Endothelial cell of umbilical vein (primary cell): ENCODE results near the gene ADAMTSL2.

Source experiments
- CTCF ChIP-seq, 2 donors: IDR thresholded peaks; 1 replicate in 1 of 2; 2 replicates in 1 of 2; pipeline ENCODE4 v1.5.1; 2011; ENCODE audit warnings: low read length in 2 of 2, mild to moderate bottlenecking in 2 of 2, moderate library complexity in 2 of 2, control low read depth in 1 of 2, inconsistent platforms in 1 of 2, low read depth in 1 of 2; ENCODE audit not compliant: insufficient read depth in 1 of 2; ENCODE audit errors: extremely low read depth in 1 of 2
- EZH2 ChIP-seq: IDR thresholded peaks from 2 replicates; pipeline ENCODE4 v1.6.1; 2012; ENCODE audit warnings: borderline replicate concordance, low read depth, mild to moderate bottlenecking, moderate library complexity, low read length, inconsistent platforms; ENCODE audit not compliant: severe bottlenecking
- FOS ChIP-seq: IDR thresholded peaks from 2 replicates; pipeline ENCODE4 v1.6.1; 2011; ENCODE audit warnings: mild to moderate bottlenecking, low read length, moderate library complexity, borderline replicate concordance; ENCODE audit not compliant: insufficient read depth
- GATA2 ChIP-seq: IDR thresholded peaks from 2 replicates; pipeline ENCODE4 v1.7.0; 2011; ENCODE audit warnings: low read depth, mild to moderate bottlenecking, moderate library complexity, mixed read lengths, low read length; ENCODE audit not compliant: insufficient read length, insufficient read depth
- JUN ChIP-seq: IDR thresholded peaks from 2 replicates; pipeline ENCODE4 v1.6.1; 2011; ENCODE audit warnings: borderline replicate concordance, low read depth; ENCODE audit not compliant: insufficient read length, insufficient read depth
- MAX ChIP-seq: IDR thresholded peaks from 2 replicates; pipeline ENCODE4 v1.6.1; 2011; ENCODE audit not compliant: insufficient read depth, insufficient read length
- MYC ChIP-seq: IDR thresholded peaks from one replicate; pipeline ENCODE4 v1.6.1; 2011; ENCODE audit warnings: mild to moderate bottlenecking, low read depth, low read length
- POLR2A ChIP-seq: IDR thresholded peaks from 2 replicates; pipeline ENCODE4 v1.6.1; 2012; ENCODE audit warnings: low read depth, mild to moderate bottlenecking, control low read depth, low read length
- POLR2AphosphoS5 ChIP-seq: IDR thresholded peaks from 2 replicates; pipeline ENCODE4 v1.6.1; 2012; ENCODE audit warnings: low read depth, mild to moderate bottlenecking, control low read depth, low read length, moderate library complexity; ENCODE audit not compliant: insufficient read depth

GRCh38 chr9:133604856-133605255 is 70.4 kb downstream of the ADAMTSL2 start:
- TF ChIP-seq CTCF (IDR thresholded peaks at IDR 0.05; ENCODE audit: extremely low read depth in 1 of 2, insufficient read depth in 1 of 2, low read depth in 1 of 2, low read length in 2 of 2) (no peak), EZH2 (no peak), POLR2AphosphoS5 (no peak), POLR2A (no peak), MYC (no peak), JUN (no peak), MAX (no peak), GATA2 (no peak), FOS (no peak)
